Measurements from ENCODE around the gene XXYLT1. TPM values are rescaled to one million over a fixed set of nuclear protein-coding genes. Genes with fewer than 3 reads are reported as not detected.
A peak's percentile ranks its signal among the peaks of the same experiment; 100 is the strongest.
"Not testable (repeated sequence)": the region's sequence is repeated elsewhere in the genome, so short reads cannot be mapped to it uniquely, and the experiment has no call there.

XXYLT1 gene
- total RNA-seq, 1 donor from 2014 or later, result 10.5 TPM

DNA sequence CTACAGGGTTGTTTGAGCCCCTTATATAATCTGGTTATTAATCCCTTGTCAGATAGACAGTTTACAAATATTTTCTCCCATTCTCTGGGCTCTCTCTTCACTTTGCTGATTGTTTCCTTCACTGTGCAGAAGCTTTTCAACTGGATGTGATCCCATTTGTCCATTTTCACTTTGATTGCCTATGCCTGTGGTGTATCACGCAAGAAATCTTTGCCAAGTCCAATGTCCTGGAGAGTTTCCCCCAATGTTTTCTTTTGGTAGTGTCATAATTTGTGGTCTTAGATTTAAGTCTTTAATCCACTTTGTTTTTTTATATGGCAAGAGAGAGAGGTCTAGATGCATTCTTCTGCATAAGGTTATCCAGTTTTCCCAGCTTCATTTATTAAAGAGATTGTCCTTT, 40.7 kb downstream of the XXYLT1 start:
- TF ChIP-seq, protein P1, sequence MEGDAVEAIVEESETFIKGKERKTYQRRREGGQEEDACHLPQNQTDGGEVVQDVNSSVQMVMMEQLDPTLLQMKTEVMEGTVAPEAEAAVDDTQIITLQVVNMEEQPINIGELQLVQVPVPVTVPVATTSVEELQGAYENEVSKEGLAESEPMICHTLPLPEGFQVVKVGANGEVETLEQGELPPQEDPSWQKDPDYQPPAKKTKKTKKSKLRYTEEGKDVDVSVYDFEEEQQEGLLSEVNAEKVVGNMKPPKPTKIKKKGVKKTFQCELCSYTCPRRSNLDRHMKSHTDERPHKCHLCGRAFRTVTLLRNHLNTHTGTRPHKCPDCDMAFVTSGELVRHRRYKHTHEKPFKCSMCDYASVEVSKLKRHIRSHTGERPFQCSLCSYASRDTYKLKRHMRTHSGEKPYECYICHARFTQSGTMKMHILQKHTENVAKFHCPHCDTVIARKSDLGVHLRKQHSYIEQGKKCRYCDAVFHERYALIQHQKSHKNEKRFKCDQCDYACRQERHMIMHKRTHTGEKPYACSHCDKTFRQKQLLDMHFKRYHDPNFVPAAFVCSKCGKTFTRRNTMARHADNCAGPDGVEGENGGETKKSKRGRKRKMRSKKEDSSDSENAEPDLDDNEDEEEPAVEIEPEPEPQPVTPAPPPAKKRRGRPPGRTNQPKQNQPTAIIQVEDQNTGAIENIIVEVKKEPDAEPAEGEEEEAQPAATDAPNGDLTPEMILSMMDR (IDR thresholded peaks at IDR 0.05; ENCODE audit: insufficient read depth, low read length, severe bottlenecking), result no peak
- Histone ChIP-seq H3K36me3 (ENCODE audit: control insufficient read depth, insufficient read depth, low read length) (peaks cover under 1% of the 10 kb centered on the region), H3K4me3 (ENCODE audit: low read depth, low read length) (no peak overlapping the region), H3K27me3 (ENCODE audit: control insufficient read depth, insufficient read depth, low read length) (no peaks in the 10 kb centered on the region)
- FAIRE-seq (no peak), DNase-seq (ENCODE audit: low read depth) (no peak)

GRCh38 chr3:195228886-195229285, 42.1 kb downstream of the XXYLT1 start:
- H3K4me3 ChIP-seq (ENCODE audit: low read depth, low read length); DNase-seq (ENCODE audit: low read depth); FAIRE-seq; H3K36me3 ChIP-seq (ENCODE audit: control insufficient read depth, insufficient read depth, low read length); H3K27me3 ChIP-seq (ENCODE audit: control insufficient read depth, insufficient read depth, low read length): not testable (repeated sequence)

DNA sequence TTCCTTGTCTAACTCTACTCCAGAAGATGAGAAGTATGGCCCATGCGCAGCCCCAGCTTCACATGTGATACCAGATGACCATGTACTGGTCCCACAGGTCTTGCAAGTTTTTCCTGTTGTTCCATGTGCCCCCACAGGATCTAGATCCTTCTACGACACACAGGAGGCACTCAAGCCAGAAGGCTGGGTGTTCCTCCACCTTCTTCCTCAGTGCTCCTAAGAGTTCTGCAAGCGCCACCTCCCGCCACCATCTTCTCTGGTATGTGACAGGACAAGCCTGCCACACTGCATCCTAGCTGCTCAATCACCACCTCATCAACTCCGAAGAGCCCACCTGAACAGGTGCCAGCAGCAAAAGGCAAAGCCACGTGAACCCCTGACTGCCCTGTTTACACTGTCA, 43.1 kb downstream of the XXYLT1 start:
- Histone ChIP-seq H3K4me3 (ENCODE audit: low read depth, low read length) (no peak overlapping the region), H3K36me3 (ENCODE audit: control insufficient read depth, insufficient read depth, low read length) (peaks cover 2% of the 10 kb centered on the region), H3K27me3 (ENCODE audit: control insufficient read depth, insufficient read depth, low read length) (no peaks in the 10 kb centered on the region)
- FAIRE-seq (no peak), DNase-seq (ENCODE audit: low read depth) (peak; percentile 12)
- TF ChIP-seq, protein P1 (IDR thresholded peaks at IDR 0.05; ENCODE audit: insufficient read depth, low read length, severe bottlenecking), result no peak

DNA sequence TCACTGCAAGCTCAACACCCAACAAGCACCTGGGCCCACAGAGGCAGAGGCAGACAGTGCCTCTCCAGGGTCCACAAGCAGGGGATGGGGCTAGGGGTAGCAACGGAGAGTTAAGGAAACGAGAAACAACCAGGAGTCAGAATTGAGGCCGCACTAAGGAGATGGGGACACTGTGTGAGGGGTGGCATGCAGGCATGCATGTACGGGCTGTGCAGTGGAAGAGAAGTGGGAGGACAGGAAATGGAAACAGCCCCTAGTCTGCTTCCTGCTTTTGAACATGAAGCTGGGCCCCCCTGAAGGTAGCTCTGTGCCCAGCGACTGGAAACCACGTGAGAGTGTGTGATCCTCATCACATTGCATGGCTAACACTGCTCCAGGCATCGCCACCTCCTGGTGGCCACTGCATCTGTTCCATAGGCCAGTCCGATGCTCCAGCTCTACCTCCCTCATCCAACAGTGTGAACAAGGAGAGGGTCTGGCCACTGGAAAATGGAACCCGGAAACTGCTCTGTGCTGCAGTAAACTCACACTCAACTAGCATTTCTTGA, 44.0 kb downstream of the XXYLT1 start:
- Histone ChIP-seq H3K4me3 (ENCODE audit: low read depth, low read length) (no peak overlapping the region), H3K36me3 (ENCODE audit: control insufficient read depth, insufficient read depth, low read length) (peaks cover 2% of the 10 kb centered on the region), H3K27me3 (ENCODE audit: control insufficient read depth, insufficient read depth, low read length) (no peaks in the 10 kb centered on the region)
- FAIRE-seq (no peak), DNase-seq (ENCODE audit: low read depth) (no peak)
- TF ChIP-seq, protein P1 (IDR thresholded peaks at IDR 0.05; ENCODE audit: insufficient read depth, low read length, severe bottlenecking), result peak; percentile 59

DNA sequence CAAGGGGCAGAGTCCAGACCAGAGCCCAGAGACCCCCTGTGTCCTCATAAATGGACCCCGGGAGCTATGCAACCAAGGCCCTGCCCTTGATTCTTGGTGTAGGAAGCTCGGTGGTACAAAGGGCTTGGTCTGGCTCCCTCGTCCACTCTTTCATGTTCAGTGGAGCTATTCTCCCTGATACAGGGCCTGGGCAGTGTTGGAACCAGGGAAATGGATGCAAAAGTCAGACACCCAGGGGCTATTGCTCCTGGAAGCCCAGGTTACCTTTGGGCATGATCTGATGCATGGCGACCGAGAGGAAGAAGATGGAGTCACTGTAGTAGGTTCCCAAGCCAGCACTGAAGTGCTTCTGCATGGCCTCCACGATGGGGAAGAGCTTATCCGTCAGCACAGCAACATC, 44.5 kb downstream of the XXYLT1 start:
- TF ChIP-seq, protein P1 (IDR thresholded peaks at IDR 0.05; ENCODE audit: insufficient read depth, low read length, severe bottlenecking), result no peak
- no peak overlapping the region for H3K4me3 ChIP-seq (ENCODE audit: low read depth, low read length)
- H3K36me3 ChIP-seq (ENCODE audit: control insufficient read depth, insufficient read depth, low read length), result peaks cover 2% of the 10 kb centered on the region
- no peaks in the 10 kb centered on the region for H3K27me3 ChIP-seq (ENCODE audit: control insufficient read depth, insufficient read depth, low read length)
- no peak for FAIRE-seq
- no peak for DNase-seq (ENCODE audit: low read depth)

GRCh38 chr3:195224980-195225580, 45.9 kb downstream of the XXYLT1 start:
- no peak overlapping the region for H3K4me3 ChIP-seq (ENCODE audit: low read depth, low read length)
- TF ChIP-seq, protein P1 (IDR thresholded peaks at IDR 0.05; ENCODE audit: insufficient read depth, low read length, severe bottlenecking), result no peak
- no peaks in the 10 kb centered on the region for H3K27me3 ChIP-seq (ENCODE audit: control insufficient read depth, insufficient read depth, low read length)
- peaks cover 2% of the 10 kb centered on the region for H3K36me3 ChIP-seq (ENCODE audit: control insufficient read depth, insufficient read depth, low read length)
- DNase-seq (ENCODE audit: low read depth), result no peak
- peak; percentile 86 for FAIRE-seq
